ENCODE results near the gene ZNF407.

GRCh38 chr18:74947417-74947816 lies 349.7 kb downstream of the ZNF407 start:
- TF ChIP-seq, protein P1, sequence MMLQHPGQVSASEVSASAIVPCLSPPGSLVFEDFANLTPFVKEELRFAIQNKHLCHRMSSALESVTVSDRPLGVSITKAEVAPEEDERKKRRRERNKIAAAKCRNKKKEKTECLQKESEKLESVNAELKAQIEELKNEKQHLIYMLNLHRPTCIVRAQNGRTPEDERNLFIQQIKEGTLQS (IDR thresholded peaks at IDR 0.05), result no peak
- TF ChIP-seq CTCF (IDR thresholded peaks at IDR 0.05; ENCODE audit: low read depth, low read length, missing input control), result no peak
- TF ChIP-seq REST (IDR thresholded peaks at IDR 0.05), result no peak
- no peak for TF ChIP-seq JUND (IDR thresholded peaks at IDR 0.05)
- TF ChIP-seq, protein P2, sequence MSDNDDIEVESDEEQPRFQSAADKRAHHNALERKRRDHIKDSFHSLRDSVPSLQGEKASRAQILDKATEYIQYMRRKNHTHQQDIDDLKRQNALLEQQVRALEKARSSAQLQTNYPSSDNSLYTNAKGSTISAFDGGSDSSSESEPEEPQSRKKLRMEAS (IDR thresholded peaks at IDR 0.05), result no peak
- TF ChIP-seq HNF4G (IDR thresholded peaks at IDR 0.05), result no peak
- no peak for TF ChIP-seq YY1 (IDR thresholded peaks at IDR 0.05)
- TF ChIP-seq RAD21 (IDR thresholded peaks at IDR 0.05), result no peak
- no peak for TF ChIP-seq SP1 (IDR thresholded peaks at IDR 0.05)
- TF ChIP-seq FOXA1 (IDR thresholded peaks at IDR 0.05), result no peak
- TF ChIP-seq RXRA (IDR thresholded peaks at IDR 0.05), result no peak
- TF ChIP-seq TAF1 (conservative IDR thresholded peaks at IDR 0.05), result no peak
- TF ChIP-seq GABPA (IDR thresholded peaks at IDR 0.05 in 1 of 2, conservative IDR thresholded peaks at IDR 0.05 in 1 of 2), result no peak
- TF ChIP-seq FOXA2 (IDR thresholded peaks at IDR 0.05), result no peak
